ENCODE measurements around the gene SSTR5.

DNA sequence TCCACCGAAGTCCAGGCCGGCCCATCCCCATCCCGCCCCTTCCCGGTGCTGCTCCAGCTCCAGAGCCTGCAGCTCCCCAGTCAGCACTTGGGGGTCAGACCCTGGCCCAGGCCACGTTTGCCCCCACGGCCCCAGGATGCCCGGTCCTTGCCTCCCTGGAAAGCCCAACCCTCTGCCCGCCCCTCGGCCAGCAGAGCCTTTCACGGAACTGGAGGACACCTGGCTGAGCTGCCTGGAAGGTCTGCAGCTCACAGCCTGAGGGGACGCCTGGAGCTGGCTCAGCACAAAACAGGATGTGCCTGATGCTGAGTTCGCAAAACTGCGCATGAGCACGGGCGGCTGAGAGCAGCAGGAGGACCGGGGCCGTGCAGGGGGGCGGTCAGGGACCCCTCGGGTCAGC lies 29.7 kb upstream of the SSTR5 start:
- TF ChIP-seq CTCF (IDR thresholded peaks at IDR 0.05; ENCODE audit: borderline replicate concordance, extremely low read depth, low read length, poor library complexity, severe bottlenecking) (no peak), EZH2 (IDR thresholded peaks at IDR 0.05; ENCODE audit: borderline replicate concordance, low read depth, low read length, severe bottlenecking) (no peak)

All from DND-41 (cell line).